Vagina (tissue), 2 donors: Measurements from ENCODE around the gene BEST1. TPM values are rescaled to one million over a fixed set of nuclear protein-coding genes. Genes with fewer than 3 reads are reported as not detected.
"Not testable (repeated sequence)": the region's sequence is repeated elsewhere in the genome, so short reads cannot be mapped to it uniquely, and the experiment has no call there.

Experiments used
- DNase-seq, 2 donors: peaks; one replicate each; pipeline ENCODE4 v3.0.0-alpha.2; 2017; ENCODE audit errors: extremely low spot score in 2 of 2
- H3K27ac ChIP-seq: fragments of 200-600 bp; sonication (generic); one replicate; pipeline ENCODE4 v1.5.1; 2019
- H3K27me3 ChIP-seq: fragments of 200-600 bp; sonication (generic); one replicate; pipeline ENCODE4 v1.5.1; 2019
- H3K36me3 ChIP-seq, 2 donors: fragments of 200-600 bp; sonication (generic); one replicate each; pipeline ENCODE4 v1.5.1; 2017 to 2019
- H3K4me1 ChIP-seq: fragments of 200-600 bp; sonication (generic); one replicate; pipeline ENCODE4 v1.5.1; 2019
- H3K4me3 ChIP-seq, 2 donors: fragments of 200-600 bp; sonication (generic); 1 replicate in 1 of 2; 2 replicates in 1 of 2; pipeline ENCODE4 v1.5.1; 2016 to 2019
- H3K9me3 ChIP-seq: fragments of 200-600 bp; sonication (generic); one replicate; pipeline ENCODE4 v1.5.1; 2019
- CTCF ChIP-seq, 3 experiments: fragments of 450-650 bp in 2 of 3; fragments of 200-600 bp in 1 of 3; sonication (generic) in 1 of 3; IDR thresholded peaks; one replicate each; pipeline ENCODE4 v1.5.1; 2017 to 2019; ENCODE audit warnings: antibody characterized with exemption in 3 of 3, mild to moderate bottlenecking in 2 of 3, moderate library complexity in 2 of 3
- POLR2A ChIP-seq, 2 donors: fragments of 450-650 bp; IDR thresholded peaks; one replicate each; pipeline ENCODE4 v1.6.1; 2017; ENCODE audit warnings: antibody characterized with exemption in 2 of 2, mild to moderate bottlenecking in 2 of 2, moderate library complexity in 2 of 2
- POLR2AphosphoS5 ChIP-seq, 2 donors: sonication (generic); formaldehyde crosslinking; IDR thresholded peaks; one replicate each; pipeline ENCODE4 v1.9.0; 2017; ENCODE audit warnings: antibody characterized with exemption in 2 of 2, mild to moderate bottlenecking in 2 of 2, low read depth in 1 of 2; ENCODE audit not compliant: insufficient read depth in 1 of 2
- intact Hi-C: fragments of 100-400 bp; cut with DNase I; formaldehyde crosslinking; loops from one replicate; pipeline ENCODE4 v1.15.1; 2023
- total RNA-seq: library from RNA; depleted of rRNA; stranded (reverse); fragments of >200 nt; gene quantifications from one replicate; pipeline ENCODE4 v1.2.3, GENCODE V29; 2016

BEST1 gene
- total RNA-seq, 1 donor from 2014 or later, result 4.4 TPM

- Histone ChIP-seq H3K27ac (peak overlapping the region; percentile 99), H3K4me1 (peaks cover 66% of the 10 kb centered on the region), H3K4me3 (no peak overlapping the region), H3K9me3 (no peaks in the 10 kb centered on the region), H3K36me3 (peaks cover 0 to 30% of the 10 kb centered on the region in 2 donors), H3K27me3 (no peaks in the 10 kb centered on the region)
- no peak for TF ChIP-seq CTCF (IDR thresholded peaks at IDR 0.05)
- TF ChIP-seq POLR2AphosphoS5 (IDR thresholded peaks at IDR 0.05; ENCODE audit: insufficient read depth in 1 of 2, low read depth in 1 of 2), result no peak
- no peak for TF ChIP-seq POLR2A (IDR thresholded peaks at IDR 0.05)
- DNase-seq, result peak in 1 of 2 donors; percentile 83
- intact Hi-C loops, result no loop called here
Measured at GRCh38 chr11:61963282-61964057, 13.3 kb downstream of the BEST1 start.

DNA sequence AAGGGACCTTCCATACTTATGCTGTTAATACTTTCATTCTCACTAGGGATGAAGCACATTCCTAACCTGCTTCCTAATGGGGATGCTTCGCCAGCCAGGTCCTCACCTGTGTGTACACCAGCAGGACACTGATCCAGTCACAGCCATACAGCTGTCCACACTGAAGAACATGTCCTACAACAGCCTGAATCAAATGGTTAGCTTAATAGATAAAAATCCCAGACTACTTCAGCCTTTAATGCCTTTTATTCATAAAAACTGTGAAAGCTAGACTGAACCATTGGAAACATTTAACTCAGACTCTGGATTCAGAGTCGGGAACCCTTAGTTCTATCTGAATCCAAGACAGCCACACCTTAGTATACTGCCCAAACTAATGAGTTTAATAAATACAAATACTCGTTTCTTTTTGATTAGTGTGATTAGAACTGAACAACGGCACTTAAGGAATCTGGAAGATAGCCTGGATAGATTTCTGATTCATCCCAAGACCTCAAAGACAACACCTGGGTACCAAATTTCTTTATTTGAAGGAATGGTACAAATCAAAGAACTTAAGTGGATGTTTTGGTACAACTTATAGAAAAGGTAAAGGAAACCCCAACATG is 14.0 kb downstream of the BEST1 start:
- DNase-seq, result no peak
- H3K4me3 ChIP-seq, result peak overlapping the region in 1 of 2 donors; percentile 73
- intact Hi-C loops, result no loop called here
- H3K36me3 ChIP-seq, result peaks cover 0 to 30% of the 10 kb centered on the region in 2 donors
- no peaks in the 10 kb centered on the region for H3K9me3 ChIP-seq
- TF ChIP-seq POLR2AphosphoS5 (IDR thresholded peaks at IDR 0.05; ENCODE audit: insufficient read depth in 1 of 2, low read depth in 1 of 2), result no peak
- no peak for TF ChIP-seq CTCF (IDR thresholded peaks at IDR 0.05)
- TF ChIP-seq POLR2A (IDR thresholded peaks at IDR 0.05), result no peak
- H3K4me1 ChIP-seq, result peaks cover 73% of the 10 kb centered on the region
- H3K27ac ChIP-seq, result peak overlapping the region; percentile 99
- no peaks in the 10 kb centered on the region for H3K27me3 ChIP-seq

GRCh38 chr11:61964666-61965271 is 14.6 kb downstream of the BEST1 start:
- peak overlapping the region; percentile 73 to 81 for H3K4me3 ChIP-seq
- TF ChIP-seq POLR2AphosphoS5 (IDR thresholded peaks at IDR 0.05; ENCODE audit: insufficient read depth in 1 of 2, low read depth in 1 of 2), result peak in 1 of 2 donors; percentile 71
- H3K36me3 ChIP-seq, result peaks cover 0 to 30% of the 10 kb centered on the region in 2 donors
- peak in 1 of 2 donors; percentile 86 for DNase-seq
- H3K9me3 ChIP-seq, H3K27me3 ChIP-seq, intact Hi-C loops: not testable (repeated sequence)
- H3K4me1 ChIP-seq, result peaks cover 79% of the 10 kb centered on the region
- peak overlapping the region; percentile 99 for H3K27ac ChIP-seq

DNA sequence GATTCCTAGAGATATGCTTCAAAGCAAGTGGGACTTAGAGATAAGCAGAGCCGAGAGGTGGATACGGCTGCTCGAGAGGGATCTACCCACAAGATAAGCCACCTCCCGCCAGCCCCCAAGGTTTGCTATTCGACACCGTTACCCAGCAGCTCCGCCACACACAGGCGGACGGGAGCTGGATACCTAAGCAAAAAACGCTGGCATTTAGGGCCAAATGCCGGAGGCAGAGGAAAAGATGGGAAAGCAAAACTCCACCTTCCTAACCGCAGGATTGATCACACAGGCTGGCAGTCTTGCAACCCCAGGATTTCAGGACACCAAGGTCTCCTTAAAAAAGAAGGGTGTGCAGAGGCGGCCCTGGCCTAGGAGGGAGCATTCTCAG is 16.6 kb downstream of the BEST1 start:
- Histone ChIP-seq H3K9me3 (no peaks in the 10 kb centered on the region), H3K36me3 (peaks cover 0 to 30% of the 10 kb centered on the region in 2 donors), H3K4me1 (peaks cover 81% of the 10 kb centered on the region), H3K27me3 (no peaks in the 10 kb centered on the region), H3K27ac (peak overlapping the region; percentile 99), H3K4me3 (peak overlapping the region; percentile 73 to 81)
- peak in 1 of 2 donors; percentile 89 for DNase-seq
- no peak for TF ChIP-seq POLR2A (IDR thresholded peaks at IDR 0.05)
- no peak for TF ChIP-seq POLR2AphosphoS5 (IDR thresholded peaks at IDR 0.05; ENCODE audit: insufficient read depth in 1 of 2, low read depth in 1 of 2)
- no peak for TF ChIP-seq CTCF (IDR thresholded peaks at IDR 0.05)
- intact Hi-C loops, result no loop called here

DNA sequence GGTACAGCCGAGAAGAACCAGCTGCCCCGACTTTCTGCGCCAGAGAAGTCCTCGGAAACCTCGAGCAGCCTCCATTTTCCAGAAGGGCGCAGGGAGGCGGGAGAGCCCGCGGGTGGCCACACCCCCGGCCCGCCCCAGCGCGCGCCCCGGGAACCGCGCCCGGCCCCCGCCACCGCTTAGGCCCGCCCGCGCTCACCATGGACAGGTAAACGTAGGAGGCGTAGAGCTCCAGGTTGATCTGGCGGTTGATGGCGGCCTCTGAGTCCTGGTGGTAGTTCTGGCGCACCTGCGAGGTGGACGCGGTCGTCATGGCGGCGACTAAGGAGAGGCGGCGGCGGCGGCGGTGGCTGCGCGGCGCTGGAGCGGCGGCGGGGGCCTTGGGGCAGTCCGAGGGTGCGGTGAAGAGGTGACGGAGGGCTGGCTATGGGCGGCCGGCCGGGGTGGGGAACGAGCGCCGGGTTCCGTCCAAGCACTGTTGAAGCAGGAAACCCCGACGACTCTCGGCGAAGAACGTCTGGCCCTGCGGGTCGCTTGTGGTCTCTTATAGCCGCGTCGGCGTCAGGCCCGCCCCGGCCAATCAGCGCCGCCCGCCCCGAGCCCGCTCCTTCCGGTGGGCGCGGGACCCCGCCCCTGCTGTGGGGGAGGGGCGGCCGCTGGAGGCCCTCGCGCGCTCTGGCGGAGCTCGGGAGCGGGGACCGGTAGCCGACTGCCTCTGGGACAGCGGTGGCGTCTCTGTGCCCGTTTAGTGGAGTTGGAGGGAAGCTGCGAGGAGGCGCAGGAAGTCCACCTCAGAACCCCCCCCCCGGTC is 17.2 kb downstream of the BEST1 start, which contains the start of gene FTH1:
TSS of gene FTH1 (minus strand) at position 519 of the 808 bp plus-strand sequence. CDS start at position 310, 209 bp downstream.
- TF ChIP-seq POLR2A (IDR thresholded peaks at IDR 0.05) (peak in 1 of 2 donors; percentile 98), CTCF (IDR thresholded peaks at IDR 0.05) (no peak), POLR2AphosphoS5 (IDR thresholded peaks at IDR 0.05; ENCODE audit: insufficient read depth in 1 of 2, low read depth in 1 of 2) (peak; percentile 10 to 91)
- Histone ChIP-seq H3K4me1 (peaks cover 80% of the 10 kb centered on the region), H3K9me3 (no peaks in the 10 kb centered on the region), H3K27me3 (no peaks in the 10 kb centered on the region), H3K36me3 (peaks cover 0 to 30% of the 10 kb centered on the region in 2 donors), H3K4me3 (peak within 1 kb of the TSS; percentile 73 to 81), H3K27ac (peak within 1 kb of the TSS; percentile 99)
- intact Hi-C loops, result no loop called here
- DNase-seq, result peak in 1 of 2 donors; percentile 93
